Activated CD8-positive, alpha-beta memory T cell treated with anti-CD3 and anti-CD28 coated beads for 24 hours (primary cell): ENCODE data around the gene CIC.

Experiments used
- DNase-seq: peaks from one replicate; pipeline ENCODE4 v3.0.0-alpha.2; 2020

The CIC gene

DNA sequence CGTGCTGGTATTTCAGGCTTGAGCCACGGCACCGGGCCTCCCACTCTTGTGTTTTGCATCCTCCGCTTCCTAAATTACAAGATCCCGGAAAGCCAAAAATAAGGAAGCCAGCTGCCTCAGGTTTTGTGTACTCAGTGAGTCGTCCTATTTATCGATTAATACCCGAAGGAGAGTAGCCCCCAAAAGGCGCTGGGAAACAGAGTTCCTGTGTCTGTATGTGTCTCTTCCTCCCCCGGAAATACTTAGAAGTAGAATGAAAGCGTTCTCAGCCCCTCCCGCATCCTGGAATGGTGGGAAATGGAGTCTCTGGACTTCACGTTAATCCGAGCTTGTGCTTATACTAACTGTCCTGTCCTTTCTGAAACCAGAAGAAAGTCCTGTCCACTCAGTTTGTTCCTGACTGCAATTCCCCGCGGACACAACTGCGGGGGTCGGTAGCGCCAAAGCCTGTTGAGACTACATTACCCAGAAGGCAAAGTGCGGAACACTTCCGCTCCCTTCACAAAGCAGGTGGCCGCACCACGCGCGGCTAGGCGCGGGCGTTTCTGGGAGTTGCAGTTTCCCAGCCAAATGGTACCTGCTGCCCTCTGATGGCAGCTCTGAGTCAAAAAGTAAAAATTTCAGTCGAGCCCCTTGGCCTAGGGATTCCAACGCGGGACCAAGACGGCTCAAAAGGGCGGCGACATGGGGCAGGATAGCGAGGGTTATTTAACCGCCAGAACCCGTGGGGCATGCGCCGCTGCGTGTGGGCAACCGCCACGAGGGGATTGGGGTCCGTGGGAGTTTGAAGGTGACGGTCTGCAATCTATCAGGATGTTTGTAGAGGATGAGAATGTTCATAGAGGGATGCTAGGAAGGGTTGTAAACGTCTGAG is 24.5 kb upstream of the CIC start:
- DNase-seq: peak; percentile 95

DNA sequence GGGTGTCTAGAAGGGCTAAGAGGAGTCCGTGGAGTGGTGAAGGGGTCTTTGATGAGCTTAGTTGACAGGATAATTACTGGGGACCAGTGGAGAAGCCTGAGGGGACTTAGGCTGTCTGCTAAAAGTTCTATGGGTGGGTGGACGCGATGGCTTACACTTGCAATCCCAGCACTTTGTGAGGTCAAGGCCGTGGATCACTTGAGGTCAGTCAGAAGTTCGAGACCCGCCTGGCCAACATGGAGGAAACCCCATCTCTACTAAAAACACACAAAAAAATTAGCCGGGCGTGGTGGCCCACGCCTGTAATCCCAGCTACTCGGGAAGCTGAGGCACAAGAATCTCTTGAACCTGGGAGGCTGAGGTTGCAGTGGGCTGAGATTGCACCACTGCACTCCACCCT is 23.8 kb upstream of the CIC start:
- no peak for DNase-seq

DNA sequence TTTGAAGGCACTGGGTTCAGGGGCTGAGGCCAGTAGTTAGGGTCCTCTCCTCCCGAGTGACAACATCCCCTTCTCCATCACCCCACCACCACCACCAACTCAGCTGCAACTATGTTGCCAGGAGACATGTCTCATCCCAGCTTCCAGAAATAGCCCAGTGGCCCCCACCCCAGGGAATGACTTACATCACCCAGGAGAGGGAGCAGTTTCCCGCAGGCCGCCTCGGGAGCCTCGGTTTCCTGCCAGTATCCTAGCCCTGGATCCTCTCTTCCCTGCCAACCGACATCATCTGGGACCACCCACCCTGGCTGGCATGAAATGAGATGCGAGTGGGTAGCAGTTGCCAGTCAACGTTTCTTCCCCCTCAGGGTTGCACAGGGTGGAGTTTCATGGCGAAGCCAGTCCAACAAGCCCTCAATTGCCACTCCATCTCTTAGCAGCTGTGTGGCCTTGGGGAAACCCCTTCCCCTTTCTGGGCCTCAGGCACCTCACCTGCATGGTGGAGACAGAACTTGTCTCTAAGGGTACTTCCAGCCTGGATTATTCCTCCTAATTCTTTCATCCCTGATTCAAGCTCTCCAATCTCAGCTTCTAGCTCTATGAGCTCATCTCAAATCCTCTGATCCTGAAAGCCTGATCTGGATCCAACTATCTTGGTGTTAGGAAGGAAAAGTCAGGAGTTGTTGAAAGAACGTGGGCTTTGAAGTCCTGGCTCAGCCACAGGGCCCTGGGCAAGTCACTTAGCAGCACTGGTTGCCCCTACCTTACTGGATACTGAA is 22.7 kb upstream of the CIC start:
- no peak for DNase-seq

- no peak for DNase-seq
These were observed 22.0 kb upstream of the CIC start for GRCh38 chr19:42246922-42247639.

- DNase-seq: no peak
These were observed 21.3 kb upstream of the CIC start for GRCh38 chr19:42247640-42248199.

DNA sequence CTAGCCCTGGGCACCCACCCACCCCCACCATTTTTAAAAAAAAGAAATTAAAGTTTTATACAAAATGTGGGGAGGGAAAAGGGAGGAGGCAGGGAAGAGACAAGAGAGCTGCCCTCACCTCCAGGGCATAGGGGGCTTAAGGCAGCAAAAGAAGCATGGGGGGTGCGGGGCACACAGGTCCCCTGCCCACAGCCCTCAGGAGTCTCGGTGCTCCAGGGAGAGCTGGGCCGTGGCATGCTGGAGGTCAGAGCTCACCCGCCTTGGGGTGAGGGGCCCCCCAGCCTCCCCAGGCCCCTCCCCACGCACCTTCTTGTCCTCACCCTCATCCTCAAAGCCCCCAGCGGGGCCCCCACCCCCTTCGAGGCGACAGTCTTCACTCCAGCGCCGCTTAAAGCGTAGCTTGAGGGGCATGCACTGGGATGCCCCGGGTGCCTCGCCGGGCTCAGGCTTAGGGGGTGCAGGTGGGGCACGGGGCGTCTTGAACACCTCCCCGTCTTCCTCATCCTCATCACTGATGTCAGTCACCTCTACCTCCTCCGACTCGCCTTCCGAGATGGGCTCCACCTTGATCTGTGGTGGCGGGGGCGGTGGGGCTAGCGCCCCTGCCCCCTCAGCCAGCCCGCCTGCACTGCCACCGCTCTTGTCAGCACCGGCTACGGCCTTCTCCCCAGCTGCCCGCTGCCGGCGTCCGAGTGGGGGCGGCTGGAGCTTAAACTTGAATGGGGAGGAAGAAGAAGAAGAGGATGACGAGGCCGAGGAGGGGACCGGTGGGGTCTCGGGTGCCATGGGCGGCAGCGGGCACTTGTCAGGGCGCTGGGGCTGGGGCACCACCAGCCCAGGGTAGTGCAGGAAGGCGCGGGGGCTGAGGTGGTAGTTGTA is 20.5 kb upstream of the CIC start:
- no peak for DNase-seq

DNA sequence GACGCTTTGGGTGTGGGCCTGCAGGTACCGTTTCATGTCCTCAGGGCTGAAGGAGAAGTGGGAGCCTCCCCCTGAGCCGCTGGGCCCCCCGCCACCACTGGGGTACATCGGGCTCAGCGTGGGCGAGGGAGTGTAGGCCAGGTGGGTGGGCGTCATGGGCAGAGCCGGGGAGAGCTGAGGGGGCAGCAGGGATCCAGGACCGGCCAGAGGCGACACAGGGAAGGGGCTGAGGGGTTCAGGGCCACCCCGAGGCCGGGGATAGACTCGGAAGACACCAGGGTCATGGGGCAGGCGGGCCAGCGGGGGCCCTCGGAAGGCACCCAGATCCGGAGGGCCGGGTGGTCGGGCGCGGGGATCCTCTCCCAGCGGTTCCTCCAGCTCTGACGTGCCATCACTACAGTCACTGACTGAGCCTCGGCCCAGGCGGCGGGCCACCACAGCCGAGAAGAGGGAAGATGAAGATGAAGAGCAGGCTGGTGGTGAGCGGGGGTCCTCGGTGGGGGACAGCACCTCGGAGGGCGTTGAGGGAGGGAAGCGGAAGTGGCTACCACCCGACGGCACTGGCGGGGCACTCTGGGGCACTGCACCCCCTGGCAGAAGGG is 19.8 kb upstream of the CIC start:
- DNase-seq: no peak

- no peak for DNase-seq
These were observed 19.3 kb upstream of the CIC start for GRCh38 chr19:42249769-42250168.

- DNase-seq: no peak
These were observed 18.8 kb upstream of the CIC start for GRCh38 chr19:42250183-42250665.

DNA sequence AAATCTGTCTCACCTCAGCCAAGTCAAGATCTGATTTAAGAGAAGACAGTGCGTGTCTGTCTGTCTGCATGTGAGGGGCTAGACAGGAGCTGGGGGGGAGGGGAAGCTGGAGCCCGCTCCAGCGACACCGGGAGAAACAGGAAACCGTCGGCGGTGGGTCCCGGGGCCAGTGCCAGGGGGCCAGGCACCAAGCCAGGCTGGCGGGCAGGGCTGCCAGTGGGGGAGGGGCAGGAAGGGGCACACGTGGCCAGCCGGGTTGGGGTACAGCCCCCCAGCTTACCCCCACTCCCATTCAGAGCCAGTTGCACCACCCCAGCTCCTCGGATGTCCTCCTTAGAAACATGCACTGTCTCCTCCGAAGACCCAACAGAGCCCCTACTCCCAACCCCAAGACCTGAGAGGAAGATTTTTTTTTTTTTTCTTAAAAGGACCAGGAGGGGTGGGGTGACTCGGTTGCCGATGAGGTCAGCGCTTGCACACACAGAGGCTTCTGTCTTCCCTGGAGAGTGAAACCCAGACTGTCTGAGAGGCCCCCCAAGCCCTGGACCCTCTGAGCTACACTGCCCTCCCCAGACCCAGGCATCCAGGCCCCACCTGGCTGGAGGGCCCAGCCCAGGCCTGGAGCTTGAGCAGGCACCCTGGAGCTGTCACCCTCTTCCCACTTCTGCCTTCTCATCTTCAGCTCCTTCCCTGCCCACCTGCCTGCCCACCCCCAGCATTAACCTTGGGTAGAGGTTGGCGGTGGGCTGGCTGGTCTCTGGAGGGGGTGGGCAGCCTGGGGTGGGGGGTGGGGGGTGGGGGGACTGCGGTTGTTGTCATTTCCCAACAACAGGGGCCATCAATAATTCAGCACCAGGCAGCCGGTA is 18.2 kb upstream of the CIC start:
- DNase-seq: no peak

DNA sequence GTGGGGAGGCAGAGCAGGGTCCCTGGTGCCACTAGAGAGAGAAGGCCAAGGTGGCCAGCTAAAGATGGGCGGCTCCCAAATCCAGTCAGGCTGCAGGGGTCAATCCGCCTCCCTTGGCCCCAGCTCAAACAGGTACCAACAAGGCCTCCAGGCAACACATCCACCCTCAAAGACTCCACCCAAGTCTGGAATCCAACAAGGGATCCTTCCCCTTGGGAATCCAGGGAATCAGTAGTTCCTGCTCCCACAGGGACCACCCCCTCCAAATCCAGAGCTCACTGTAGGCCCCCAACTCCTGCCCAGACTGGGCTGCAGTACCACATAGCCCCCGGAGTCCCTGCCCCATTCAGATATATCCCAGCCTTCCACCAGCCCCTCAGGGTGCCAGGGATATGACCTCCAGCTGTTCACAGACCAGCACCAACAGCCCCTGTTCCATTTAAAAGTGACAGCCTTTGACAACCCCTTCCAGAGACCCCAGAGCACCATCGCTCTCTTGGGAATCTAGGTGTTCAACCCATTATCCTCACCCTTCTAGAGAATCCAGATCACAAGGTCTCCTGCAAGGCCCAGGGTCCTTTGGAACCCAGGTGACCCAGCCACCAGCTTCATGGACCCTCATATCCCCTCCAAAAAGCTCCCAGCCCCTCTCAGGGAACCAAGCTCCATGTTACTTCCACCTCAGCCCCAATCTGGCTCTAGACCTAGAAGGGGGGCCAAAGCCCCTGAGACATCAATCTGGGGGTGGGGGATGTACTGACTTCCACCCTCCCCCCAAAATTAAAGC is 17.3 kb upstream of the CIC start:
- DNase-seq: no peak

DNA sequence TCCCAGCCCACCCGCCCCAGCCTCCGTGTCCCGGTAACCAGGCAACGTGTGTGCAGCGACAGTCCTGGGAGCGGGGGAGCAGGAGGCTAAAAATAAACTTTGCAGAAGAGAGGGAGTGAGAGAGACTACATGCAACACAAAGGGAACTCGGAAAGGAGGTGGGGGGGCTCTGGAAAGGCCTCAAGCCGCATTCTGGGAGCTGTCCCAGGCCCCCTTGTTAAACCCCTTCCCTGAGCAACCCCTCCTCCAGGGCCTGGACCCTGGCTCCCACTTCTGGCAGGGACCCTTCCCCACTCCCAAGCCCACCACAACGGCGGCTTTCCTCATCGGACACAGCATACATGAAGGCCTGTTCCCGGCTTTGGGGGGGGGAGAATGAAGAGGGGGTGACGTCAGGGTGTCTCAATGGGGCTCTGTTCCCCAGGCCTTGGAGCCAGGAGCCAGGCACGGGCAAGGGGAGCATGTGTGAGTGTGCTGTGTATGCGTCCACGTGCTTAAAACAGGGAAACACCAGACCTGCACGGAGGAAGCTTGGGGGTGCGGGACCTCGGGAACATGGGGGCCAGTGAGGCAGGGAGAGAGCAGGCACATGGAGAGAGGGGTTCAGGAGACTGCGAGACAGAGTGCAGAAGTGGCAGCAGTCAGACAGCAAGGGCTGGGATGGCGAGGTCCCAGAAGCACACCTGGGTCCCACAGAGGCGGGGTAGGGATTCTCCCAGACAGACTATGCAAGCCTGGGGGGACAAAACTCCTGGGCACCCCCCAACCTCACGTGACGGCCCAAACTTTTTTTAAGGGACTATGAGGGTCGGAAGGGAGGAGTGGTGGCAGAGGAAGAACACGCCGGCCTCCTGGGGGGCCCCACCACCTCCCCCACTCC is 16.4 kb upstream of the CIC start:
- no peak for DNase-seq

DNA sequence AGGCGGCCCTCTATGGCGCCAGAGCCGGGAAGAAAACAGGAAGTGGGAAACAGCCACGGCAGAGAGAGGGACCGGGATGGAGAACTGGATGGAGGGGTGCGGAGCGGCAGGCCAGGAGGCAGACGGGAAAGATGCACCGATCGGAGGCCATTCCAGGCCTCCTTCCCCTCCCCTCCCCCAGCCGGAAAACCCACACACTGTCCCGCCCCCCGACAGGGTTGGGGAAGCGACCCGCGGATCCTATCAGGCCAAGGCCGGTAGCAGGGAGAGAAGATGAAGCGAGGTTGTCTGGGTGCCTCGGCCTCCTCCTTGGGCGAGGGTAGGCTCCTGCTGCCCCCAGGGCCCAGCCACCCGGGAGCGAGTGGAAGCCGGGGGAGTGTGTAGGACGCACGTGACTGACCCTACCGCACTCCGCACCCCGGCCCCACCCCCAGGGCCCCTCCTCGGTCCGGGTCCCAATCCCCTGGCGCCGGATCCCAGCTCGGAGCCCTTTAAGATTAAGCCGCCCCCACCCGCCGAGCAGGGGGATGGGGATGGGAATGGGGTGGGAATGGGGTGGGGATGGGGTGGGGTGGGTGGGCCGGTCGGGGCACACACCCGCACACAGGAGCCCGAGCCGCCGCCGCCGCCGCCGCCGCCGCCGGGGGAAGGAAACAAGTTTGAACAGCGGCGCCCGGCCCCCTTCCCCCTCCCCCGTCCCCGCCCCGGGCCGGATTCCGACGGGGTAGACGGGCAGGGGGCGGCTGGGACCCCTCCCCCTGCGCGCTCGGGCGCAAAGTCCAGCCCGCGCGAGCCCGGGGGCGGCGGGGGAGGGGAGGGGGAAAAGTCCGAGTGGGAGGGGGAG is 15.6 kb upstream of the CIC start:
- peak; percentile 76 for DNase-seq

GRCh38 chr19:42254089-42254849 is 14.8 kb upstream of the CIC start:
- peak; percentile 89 for DNase-seq

- peak; percentile 97 for DNase-seq
These were observed 13.9 kb upstream of the CIC start, which contains the start of gene ERF for GRCh38 chr19:42254850-42255765. Gene ERF (minus strand): TSS chr19:42255128. CDS start chr19:42254999, 129 bp downstream.
